HG03108 (cell line): ENCODE results near the gene NTF4.
"Not testable (repeated sequence)": the region's sequence is repeated elsewhere in the genome, so short reads cannot be mapped to it uniquely, and the experiment has no call there.

ENCODE experiments used
- ATAC-seq: cut with Tn5 transposase; IDR thresholded peaks from one replicate; pipeline ENCODE4 v1.9.1; 2021; ENCODE audit warnings: moderate library complexity; ENCODE audit not compliant: unreplicated experiment

The NTF4 gene

GRCh38 chr19:49057636-49058234 is 6.9 kb downstream of the NTF4 start, which contains the start of gene CGB7:
Gene CGB7 (minus strand): TSS chr19:49057749. CDS start chr19:49055375, 2,374 bp downstream.
- ATAC-seq = no peak

- not testable (repeated sequence) for ATAC-seq
Observed at GRCh38 chr19:49056902-49057596, 7.6 kb downstream of the NTF4 start.

GRCh38 chr19:49056101-49056901 is 8.3 kb downstream of the NTF4 start:
- no peak for ATAC-seq

- not testable (repeated sequence) for ATAC-seq
Observed at GRCh38 chr19:49050376-49051033, 14.1 kb downstream of the NTF4 start.

GRCh38 chr19:49049834-49050233 is 14.8 kb downstream of the NTF4 start:
- ATAC-seq = not testable (repeated sequence)

GRCh38 chr19:49049011-49049410 is 15.6 kb downstream of the NTF4 start, which contains the start of gene CGB8:
Gene CGB8 (minus strand): TSS chr19:49049111. CDS start chr19:49048739, 372 bp downstream.
- ATAC-seq = not testable (repeated sequence)

GRCh38 chr19:49043548-49043947 is 21.1 kb downstream of the NTF4 start, which contains the start of gene CGB5:
Gene CGB5 (plus strand): TSS chr19:49043848. CDS start chr19:49044210, 362 bp downstream.
- not testable (repeated sequence) for ATAC-seq

- not testable (repeated sequence) for ATAC-seq
Observed at GRCh38 chr19:49042666-49043065, 22.0 kb downstream of the NTF4 start.

GRCh38 chr19:49042177-49042576 is 22.4 kb downstream of the NTF4 start:
- ATAC-seq = no peak

GRCh38 chr19:49039736-49040135 is 24.9 kb downstream of the NTF4 start:
- not testable (repeated sequence) for ATAC-seq

- ATAC-seq = not testable (repeated sequence)
Observed at GRCh38 chr19:49038557-49039276, 25.9 kb downstream of the NTF4 start.

- ATAC-seq = not testable (repeated sequence)
Observed at GRCh38 chr19:49038111-49038510, 26.5 kb downstream of the NTF4 start.

GRCh38 chr19:49036815-49037214 is 27.8 kb downstream of the NTF4 start, which contains the start of gene CGB1:
Gene CGB1 (minus strand): TSS chr19:49036895. CDS start chr19:49036711, 184 bp downstream.
- ATAC-seq = not testable (repeated sequence)

- not testable (repeated sequence) for ATAC-seq
Observed at GRCh38 chr19:49031642-49032301, 32.8 kb downstream of the NTF4 start, which contains the start of gene CGB2. Gene CGB2 (plus strand): TSS chr19:49031890. CDS start chr19:49032096, 206 bp downstream.

GRCh38 chr19:49030323-49030722 is 34.3 kb downstream of the NTF4 start:
- not testable (repeated sequence) for ATAC-seq

GRCh38 chr19:49029749-49030148 is 34.9 kb downstream of the NTF4 start:
- not testable (repeated sequence) for ATAC-seq

- ATAC-seq = not testable (repeated sequence)
Observed at GRCh38 chr19:49028686-49029085, 35.9 kb downstream of the NTF4 start.

- not testable (repeated sequence) for ATAC-seq
Observed at GRCh38 chr19:49025599-49025998, 39.0 kb downstream of the NTF4 start.

- ATAC-seq = not testable (repeated sequence)
Observed at GRCh38 chr19:49025088-49025487, 39.5 kb downstream of the NTF4 start.
